Middle frontal gyrus (tissue), 1 donor: ENCODE results near the gene C6orf52.

Experiments
- DNase-seq: peaks from one replicate; pipeline ENCODE4 v3.0.0-alpha.2; 2015; ENCODE audit warnings: low spot score; ENCODE audit errors: extremely low spot score

C6orf52 gene

DNA sequence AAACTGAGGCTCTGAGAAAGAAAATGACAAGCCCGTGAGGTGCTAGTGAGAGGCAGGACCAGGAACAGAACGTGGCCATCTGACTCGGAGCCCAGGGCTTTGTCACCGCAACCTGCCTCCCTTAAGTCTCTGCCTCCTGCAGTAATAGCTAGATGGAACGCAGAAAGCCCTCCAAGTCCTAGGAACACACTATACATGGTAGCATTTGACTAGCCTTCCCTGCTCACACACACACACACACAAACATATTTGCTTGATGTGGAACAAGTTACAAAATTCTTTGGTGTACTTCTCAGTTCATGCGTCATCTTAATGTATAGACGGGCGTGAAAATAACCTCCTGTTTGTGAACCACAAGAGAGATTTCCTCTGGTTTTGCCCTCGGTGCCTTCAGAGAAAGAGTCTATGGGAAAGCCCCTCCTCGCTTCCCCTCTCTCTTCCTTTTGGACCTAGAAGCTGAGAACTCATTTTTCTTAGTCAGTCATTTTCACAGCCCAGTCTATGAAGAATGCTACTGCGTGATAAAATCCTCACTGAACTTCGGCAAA, 38.8 kb downstream of the C6orf52 start:
- no peak for DNase-seq

GRCh38 chr6:10644225-10644624, 50.2 kb downstream of the C6orf52 start:
- no peak for DNase-seq

- no peak for DNase-seq
Measured at GRCh38 chr6:10643201-10643651, 51.2 kb downstream of the C6orf52 start.

DNA sequence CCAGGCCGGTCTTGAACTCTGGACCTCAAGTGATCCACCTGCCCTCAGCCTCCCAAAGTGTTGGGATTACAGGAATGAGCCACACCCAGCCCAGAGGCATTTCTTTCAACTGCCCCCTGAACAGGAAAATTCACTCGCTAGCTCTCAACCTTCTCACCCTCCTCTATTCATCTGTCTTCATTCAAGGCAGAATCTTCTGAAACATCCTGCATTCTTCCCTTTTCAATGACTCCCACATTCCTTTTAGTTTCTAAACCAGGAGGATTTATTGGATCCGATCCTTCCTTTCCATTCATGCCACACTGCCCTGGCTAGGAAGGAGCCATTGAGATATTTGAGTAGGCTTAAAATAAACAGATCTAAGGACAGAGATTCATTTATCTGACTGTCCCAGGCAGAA, 52.9 kb downstream of the C6orf52 start:
- no peak for DNase-seq

- no peak for DNase-seq
Measured at GRCh38 chr6:10640412-10640811, 54.0 kb downstream of the C6orf52 start.

GRCh38 chr6:10633216-10633615, 61.2 kb downstream of the C6orf52 start:
- no peak for DNase-seq

DNA sequence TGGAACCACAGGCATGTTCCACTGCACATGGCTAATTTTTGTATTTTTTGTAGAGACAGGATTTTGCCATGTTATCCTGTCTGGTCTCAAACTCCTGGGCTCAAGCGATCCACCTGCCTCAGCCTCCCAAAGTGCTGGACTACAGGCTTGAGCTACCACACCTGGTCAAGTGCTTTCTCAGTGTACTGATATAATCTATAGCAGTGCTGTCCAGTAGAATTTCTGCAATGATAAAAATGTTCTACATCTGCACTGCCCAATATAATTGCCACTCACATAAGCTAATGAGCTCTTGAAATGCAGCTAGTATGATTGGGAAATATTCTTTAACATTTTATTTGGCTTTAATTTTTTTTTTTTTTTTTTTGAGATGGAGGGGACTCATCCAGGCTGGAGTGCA, 64.2 kb downstream of the C6orf52 start:
- DNase-seq = no peak

GRCh38 chr6:10627800-10628199, 66.6 kb downstream of the C6orf52 start:
- no peak for DNase-seq

DNA sequence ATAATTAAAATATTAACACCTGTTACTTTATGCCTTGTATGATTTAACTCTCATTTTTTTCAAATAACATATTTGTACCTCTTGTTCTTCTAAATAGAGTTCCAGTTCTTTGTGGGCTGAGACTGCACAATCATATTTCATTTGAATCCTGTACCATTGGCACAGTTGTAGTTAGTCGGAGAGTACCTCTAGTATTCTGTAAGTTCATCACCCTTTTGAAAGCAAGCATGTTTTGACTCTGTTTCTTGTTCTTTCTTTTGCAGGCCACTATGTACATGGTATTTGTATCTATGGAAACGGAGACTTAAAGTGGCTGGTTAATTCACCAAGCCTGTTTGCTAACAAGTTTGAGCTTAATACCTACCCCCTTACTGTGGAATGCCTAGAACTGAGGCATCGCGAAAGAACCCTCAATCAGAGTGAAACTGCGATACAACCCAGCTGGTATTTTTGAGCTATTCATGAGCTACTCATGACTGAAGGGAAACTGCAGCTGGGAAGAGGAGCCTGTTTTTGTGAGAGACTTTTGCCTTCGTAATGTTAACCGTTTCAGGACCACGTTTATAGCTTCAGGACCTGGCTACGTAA, 68.2 kb downstream of the C6orf52 start:
- DNase-seq = no peak

DNA sequence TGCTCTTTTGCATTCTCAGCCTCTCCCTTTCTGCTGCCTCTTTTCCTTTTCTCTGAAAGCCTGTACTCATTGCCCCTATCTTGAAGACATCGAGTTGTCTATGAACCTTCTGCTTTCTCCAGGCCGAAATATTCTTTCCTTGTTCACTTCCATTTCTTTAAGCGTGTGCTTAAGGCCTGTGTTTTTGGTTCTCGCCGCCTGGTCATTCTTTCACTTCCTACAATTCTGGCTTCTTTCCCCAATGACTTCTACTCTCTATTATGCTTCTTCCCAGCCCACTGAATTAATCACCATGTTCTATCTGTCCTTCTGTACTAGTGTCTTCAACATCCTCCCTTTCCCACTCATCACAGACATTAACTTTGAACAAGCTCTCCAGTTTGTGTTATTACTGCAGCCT, 69.6 kb downstream of the C6orf52 start:
- DNase-seq = no peak

DNA sequence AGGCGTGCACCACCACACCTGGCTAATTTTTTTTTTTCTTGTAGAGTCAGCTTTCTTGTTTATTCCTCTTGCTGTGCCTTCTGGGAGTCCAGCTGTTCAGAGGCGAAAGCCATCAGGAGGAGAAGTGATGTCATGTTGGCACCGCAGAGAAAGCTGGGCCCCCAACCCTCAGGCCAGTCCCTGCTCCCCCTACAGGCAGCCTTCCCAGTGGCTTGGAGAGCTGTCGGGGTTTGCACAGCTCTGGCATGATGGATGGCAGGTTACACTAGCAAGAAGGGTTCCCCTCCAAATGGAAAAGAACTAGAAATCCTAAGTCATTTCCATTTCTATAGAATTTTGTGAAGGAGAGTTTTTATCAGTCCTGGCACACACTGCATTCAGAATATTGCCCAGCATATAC, 72.6 kb downstream of the C6orf52 start:
- no peak for DNase-seq
